A172 (cell line): Measurements from ENCODE around the gene FGL2. TPM values are rescaled to one million over a fixed set of nuclear protein-coding genes. Genes with fewer than 3 reads are reported as not detected.
"Not testable (repeated sequence)": the region's sequence is repeated elsewhere in the genome, so short reads cannot be mapped to it uniquely, and the experiment has no call there.

Source experiments
- DNase-seq: peaks from one replicate; pipeline ENCODE4 v3.0.0-alpha.2; 2015; ENCODE audit warnings: low spot score
- total RNA-seq: library from RNA; depleted of rRNA; stranded (reverse); fragments of >200 nt; shearing (Covaris generic); gene quantifications from 2 replicates; pipeline ENCODE4 v1.2.3, GENCODE V29; 2014

The FGL2 gene
- total RNA-seq, 1 experiment from 2014 or later = 0.09 TPM

- no peak for DNase-seq
Observed at GRCh38 chr7:77216181-77216845, 16.7 kb upstream of the FGL2 start.

GRCh38 chr7:77209479-77210139, 10.0 kb upstream of the FGL2 start:
- no peak for DNase-seq

- DNase-seq = no peak
Observed at GRCh38 chr7:77208416-77208815, 8.8 kb upstream of the FGL2 start.

- no peak for DNase-seq
Observed at GRCh38 chr7:77205706-77206105, 6.1 kb upstream of the FGL2 start.

GRCh38 chr7:77202481-77202976, 2.9 kb upstream of the FGL2 start:
- DNase-seq = no peak

GRCh38 chr7:77200542-77200941, 923 bp upstream of the FGL2 start:
- DNase-seq = no peak

- no peak for DNase-seq
Observed at GRCh38 chr7:77197141-77197540, 2.5 kb downstream of the FGL2 start.

GRCh38 chr7:77188731-77189437, 10.7 kb downstream of the FGL2 start:
- DNase-seq = no peak

GRCh38 chr7:77185866-77186265, 13.8 kb downstream of the FGL2 start:
- no peak for DNase-seq

- DNase-seq = no peak
Observed at GRCh38 chr7:77184990-77185389, 14.6 kb downstream of the FGL2 start.

GRCh38 chr7:77184463-77184862, 15.2 kb downstream of the FGL2 start:
- no peak for DNase-seq

GRCh38 chr7:77182261-77182660, 17.4 kb downstream of the FGL2 start:
- no peak for DNase-seq

GRCh38 chr7:77181734-77182133, 17.9 kb downstream of the FGL2 start:
- no peak for DNase-seq

GRCh38 chr7:77181015-77181595, 18.5 kb downstream of the FGL2 start:
- DNase-seq = no peak

GRCh38 chr7:77178024-77178423, 21.6 kb downstream of the FGL2 start:
- DNase-seq = not testable (repeated sequence)

GRCh38 chr7:77177321-77177904, 22.2 kb downstream of the FGL2 start:
- not testable (repeated sequence) for DNase-seq

GRCh38 chr7:77175274-77175800, 24.3 kb downstream of the FGL2 start:
- not testable (repeated sequence) for DNase-seq

- DNase-seq = not testable (repeated sequence)
Observed at GRCh38 chr7:77174418-77174817, 25.2 kb downstream of the FGL2 start.

GRCh38 chr7:77172437-77173172, 27.0 kb downstream of the FGL2 start:
- DNase-seq = not testable (repeated sequence)

- DNase-seq = not testable (repeated sequence)
Observed at GRCh38 chr7:77171073-77171472, 28.5 kb downstream of the FGL2 start.

- DNase-seq = peak; percentile 17
Observed at GRCh38 chr7:77157446-77157845, 42.2 kb downstream of the FGL2 start.
